22Rv1 (cell line): ENCODE results near the gene MXRA7.

Source experiments
- CTCF ChIP-seq: fragments of 450-650 bp; IDR thresholded peaks from 2 replicates; pipeline ENCODE4 v1.5.1; 2017; ENCODE audit warnings: mild to moderate bottlenecking
- ZFX ChIP-seq: fragments of 450-650 bp; IDR thresholded peaks from 2 replicates; pipeline ENCODE4 v1.6.1; 2017; ENCODE audit warnings: antibody characterized with exemption, borderline replicate concordance

GRCh38 chr17:76641501-76641900 lies 69.3 kb downstream of the MXRA7 start:
- TF ChIP-seq CTCF = no peak
- no peak for TF ChIP-seq ZFX
